CD14-positive monocyte (primary cell): ENCODE data around the gene NOL8. TPM values are rescaled to one million over a fixed set of nuclear protein-coding genes. Genes with fewer than 3 reads are reported as not detected.

Experiments
- DNase-seq, 3 donors: peaks; one replicate each; pipeline ENCODE4 v3.0.0-alpha.2; 2011 to 2022
- H2AFZ ChIP-seq: 2 replicates; pipeline ENCODE4 v1.6.0; 2012; ENCODE audit warnings: mild to moderate bottlenecking, low read depth, low read length, inconsistent platforms; ENCODE audit not compliant: insufficient read depth, poor library complexity, severe bottlenecking
- H3K27ac ChIP-seq, 2 donors: 1 replicate in 1 of 2; 2 replicates in 1 of 2; pipeline ENCODE4 v1.5.1; 2012 to 2013; ENCODE audit warnings: low read length in 2 of 2, control low read depth in 1 of 2, inconsistent platforms in 1 of 2, low read depth in 1 of 2, mild to moderate bottlenecking in 1 of 2
- H3K27me3 ChIP-seq, 2 donors: one replicate each; pipeline versions ENCODE4 v1.6.0 to v1.6.1; 2011 to 2013; ENCODE audit warnings: low read length in 2 of 2; ENCODE audit not compliant: control insufficient read depth in 2 of 2, insufficient read depth in 2 of 2
- H3K36me3 ChIP-seq, 2 donors: replicated peaks in 1 of 2; 1 replicate in 1 of 2; 2 replicates in 1 of 2; pipeline versions ENCODE4 v1.5.1 to v1.6.1; 2012 to 2013; ENCODE audit warnings: low read length in 2 of 2, control low read depth in 1 of 2, inconsistent platforms in 1 of 2, mild to moderate bottlenecking in 1 of 2; ENCODE audit not compliant: insufficient read depth in 2 of 2, control insufficient read depth in 1 of 2
- H3K4me1 ChIP-seq, 2 donors: 1 replicate in 1 of 2; 2 replicates in 1 of 2; pipeline versions ENCODE4 v1.5.1 to v1.6.1; 2012 to 2013; ENCODE audit warnings: low read length in 2 of 2, control low read depth in 1 of 2, inconsistent platforms in 1 of 2, mild to moderate bottlenecking in 1 of 2, moderate library complexity in 1 of 2; ENCODE audit not compliant: insufficient read depth in 2 of 2, control insufficient read depth in 1 of 2
- H3K4me2 ChIP-seq: replicated peaks from 2 replicates; pipeline ENCODE3; 2012; ENCODE audit warnings: low read length, moderate library complexity, mild to moderate bottlenecking; ENCODE audit not compliant: poor library complexity, severe bottlenecking; ENCODE audit errors: extremely low read depth
- H3K4me3 ChIP-seq, 3 experiments: fragments of 200-600 bp in 1 of 3; sonication (generic) in 1 of 3; replicated peaks in 1 of 3; 1 replicate in 2 of 3; 2 replicates in 1 of 3; pipeline ENCODE4 v1.5.1; 2011 to 2013; ENCODE audit warnings: low read length in 3 of 3, mild to moderate bottlenecking in 3 of 3, control low read depth in 2 of 3, low read depth in 2 of 3, inconsistent platforms in 1 of 3, moderate library complexity in 1 of 3
- H3K79me2 ChIP-seq: 2 replicates; pipeline ENCODE4 v1.6.0; 2012; ENCODE audit warnings: mild to moderate bottlenecking, control low read depth, inconsistent platforms, low read length, moderate library complexity; ENCODE audit not compliant: insufficient read depth
- H3K9ac ChIP-seq: 2 replicates; pipeline ENCODE4 v1.6.0; 2017; ENCODE audit warnings: low read length, mild to moderate bottlenecking; ENCODE audit not compliant: insufficient read depth, poor library complexity, severe bottlenecking
- H3K9me3 ChIP-seq, 2 donors: replicated peaks in 1 of 2; 1 replicate in 1 of 2; 2 replicates in 1 of 2; pipeline versions ENCODE4 v1.5.1 to v1.6.1; 2012 to 2013; ENCODE audit warnings: low read length in 2 of 2, control low read depth in 1 of 2; ENCODE audit not compliant: control insufficient read depth in 1 of 2, insufficient read depth in 1 of 2
- H4K20me1 ChIP-seq: 2 replicates; pipeline ENCODE4 v1.6.0; 2012; ENCODE audit warnings: mild to moderate bottlenecking, low read length, control low read depth, moderate library complexity; ENCODE audit not compliant: insufficient read depth
- H3K27ac Mint-ChIP-seq, 7 donors: one replicate each; pipeline ENCODE4 v1.8.0; 2020; ENCODE audit warnings: mild to moderate bottlenecking in 7 of 7, mixed read lengths in 7 of 7, moderate library complexity in 6 of 7, inconsistent platforms in 2 of 7
- H3K27me3 Mint-ChIP-seq, 3 donors: one replicate each; pipeline ENCODE4 v1.8.0; 2021 to 2022; ENCODE audit warnings: low read depth in 3 of 3, mild to moderate bottlenecking in 3 of 3, mixed read lengths in 3 of 3, moderate library complexity in 3 of 3, inconsistent platforms in 1 of 3
- H3K36me3 Mint-ChIP-seq, 2 donors: one replicate each; pipeline ENCODE4 v1.8.0; 2020; ENCODE audit warnings: mixed read lengths in 2 of 2, inconsistent platforms in 1 of 2, mild to moderate bottlenecking in 1 of 2
- H3K4me1 Mint-ChIP-seq: one replicate; pipeline ENCODE4 v1.8.0; 2020; ENCODE audit warnings: mild to moderate bottlenecking, mixed read lengths
- H3K4me3 Mint-ChIP-seq, 2 donors: one replicate each; pipeline ENCODE4 v1.8.0; 2020; ENCODE audit warnings: mild to moderate bottlenecking in 2 of 2, mixed read lengths in 2 of 2, moderate library complexity in 1 of 2
- H3K9me3 Mint-ChIP-seq, 7 donors: one replicate each; pipeline ENCODE4 v1.8.0; 2020 to 2022; ENCODE audit warnings: mixed read lengths in 7 of 7, mild to moderate bottlenecking in 6 of 7, moderate library complexity in 6 of 7, inconsistent platforms in 2 of 7
- WGBS: methylation state at CpG from one replicate; pipeline ENCODE4 v1.1.5; 2013; ENCODE audit warnings: missing lambda C conversion rate; ENCODE audit not compliant: insufficient coverage; 5-methylcytosine and 5-hydroxymethylcytosine counted together
- intact Hi-C, 2 donors: fragments of 100-400 bp; cut with micrococcal nuclease; formaldehyde crosslinking; loops; one replicate each; pipeline versions ENCODE4 v1.15.0 to v1.15.1; 2023
- polyA plus RNA-seq, 3 donors: library from polyadenylated mRNA; depleted of rRNA in 1 of 3; unstranded in 2 of 3; stranded (reverse) in 1 of 3; fragments of 300-500 nt in 2 of 3; fragments of >200 nt in 1 of 3; fragmentation: Illumina TruSeq in 2 of 3; gene quantifications; 1 replicate in 2 of 3; 2 replicates in 1 of 3; pipeline ENCODE4 v1.2.3, GENCODE V29; 2012 to 2021
- TF ChIP-seq, protein P1 (sequence below): fragments of 200-600 bp; IDR thresholded peaks from one replicate; pipeline ENCODE4 v1.8.0; 2022; ENCODE audit warnings: antibody characterized with exemption, mild to moderate bottlenecking

Gene NOL8
- polyA plus RNA-seq, 3 donors = 2.9 to 22.0 (median 8.8) TPM

DNA sequence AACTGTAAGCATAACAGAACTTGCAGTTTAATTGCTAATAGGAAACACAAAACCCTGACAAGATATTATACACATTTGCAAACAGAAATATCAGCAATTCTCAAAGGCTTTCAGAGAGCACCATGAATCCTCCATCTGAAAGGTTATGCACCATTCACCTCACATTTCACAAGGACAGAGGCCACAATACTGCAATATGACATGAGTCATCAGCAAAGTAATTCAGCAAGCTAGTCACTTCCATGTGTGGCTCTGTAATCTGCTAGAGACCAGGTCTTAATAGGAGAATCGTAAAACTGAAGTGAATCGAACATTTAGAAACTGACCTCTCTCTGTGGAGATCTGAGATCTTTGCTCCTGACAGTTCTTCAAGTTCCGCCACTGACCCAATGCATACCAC is 60.0 kb downstream of the NOL8 start:
- Mint-ChIP-seq H3K9me3 (no peaks in the 10 kb centered on the region), H3K36me3 (peaks cover 88 to 89% of the 10 kb centered on the region in 2 donors), H3K4me1 (no peaks in the 10 kb centered on the region), H3K27ac (no peak overlapping the region), H3K27me3 (peaks cover 0 to 1% (median 0%) of the 10 kb centered on the region in 3 donors), H3K4me3 (no peak overlapping the region)
- no peak overlapping the region for H2AFZ ChIP-seq
- no peak overlapping the region for H3K9ac ChIP-seq
- H3K27me3 ChIP-seq = no peaks in the 10 kb centered on the region
- H3K4me2 ChIP-seq = no peak overlapping the region
- 80% methylated on average over 2 of the region's 3 CpGs for WGBS
- TF ChIP-seq, protein P1, sequence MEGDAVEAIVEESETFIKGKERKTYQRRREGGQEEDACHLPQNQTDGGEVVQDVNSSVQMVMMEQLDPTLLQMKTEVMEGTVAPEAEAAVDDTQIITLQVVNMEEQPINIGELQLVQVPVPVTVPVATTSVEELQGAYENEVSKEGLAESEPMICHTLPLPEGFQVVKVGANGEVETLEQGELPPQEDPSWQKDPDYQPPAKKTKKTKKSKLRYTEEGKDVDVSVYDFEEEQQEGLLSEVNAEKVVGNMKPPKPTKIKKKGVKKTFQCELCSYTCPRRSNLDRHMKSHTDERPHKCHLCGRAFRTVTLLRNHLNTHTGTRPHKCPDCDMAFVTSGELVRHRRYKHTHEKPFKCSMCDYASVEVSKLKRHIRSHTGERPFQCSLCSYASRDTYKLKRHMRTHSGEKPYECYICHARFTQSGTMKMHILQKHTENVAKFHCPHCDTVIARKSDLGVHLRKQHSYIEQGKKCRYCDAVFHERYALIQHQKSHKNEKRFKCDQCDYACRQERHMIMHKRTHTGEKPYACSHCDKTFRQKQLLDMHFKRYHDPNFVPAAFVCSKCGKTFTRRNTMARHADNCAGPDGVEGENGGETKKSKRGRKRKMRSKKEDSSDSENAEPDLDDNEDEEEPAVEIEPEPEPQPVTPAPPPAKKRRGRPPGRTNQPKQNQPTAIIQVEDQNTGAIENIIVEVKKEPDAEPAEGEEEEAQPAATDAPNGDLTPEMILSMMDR = no peak
- H3K9me3 ChIP-seq = no peaks in the 10 kb centered on the region
- H3K4me1 ChIP-seq = no peaks in the 10 kb centered on the region
- H3K27ac ChIP-seq = no peak overlapping the region
- intact Hi-C loops = no loop called here
- peaks cover 92 to 100% of the 10 kb centered on the region in 2 donors for H3K36me3 ChIP-seq
- H4K20me1 ChIP-seq = no peaks in the 10 kb centered on the region
- H3K4me3 ChIP-seq = no peak overlapping the region
- DNase-seq = no peak
- no peaks in the 10 kb centered on the region for H3K79me2 ChIP-seq

DNA sequence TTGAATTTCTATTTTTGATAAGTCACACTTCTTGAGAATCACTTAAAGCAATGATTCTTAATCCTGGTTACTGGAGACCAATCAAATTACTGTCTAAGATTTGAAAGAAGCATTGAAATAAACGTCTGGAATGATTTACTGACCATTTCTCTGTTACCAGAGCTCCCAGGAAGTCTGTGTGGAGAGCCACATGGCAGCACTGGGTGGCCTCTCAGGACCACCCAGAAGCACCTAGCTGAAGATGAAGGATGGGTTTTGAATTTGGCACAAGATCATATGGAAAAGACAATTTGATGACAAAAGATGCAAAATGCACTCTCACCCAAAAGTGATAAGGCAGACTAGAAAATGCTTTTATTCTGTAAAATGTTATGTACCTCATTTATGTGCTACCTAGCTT is 62.0 kb downstream of the NOL8 start:
- Histone ChIP-seq H2AFZ (no peak overlapping the region), H3K4me3 (no peak overlapping the region), H3K4me1 (no peaks in the 10 kb centered on the region), H3K36me3 (peaks cover 92 to 100% of the 10 kb centered on the region in 2 donors), H3K27ac (no peak overlapping the region), H3K27me3 (no peaks in the 10 kb centered on the region), H4K20me1 (no peaks in the 10 kb centered on the region), H3K9ac (no peak overlapping the region), H3K4me2 (no peak overlapping the region), H3K9me3 (no peaks in the 10 kb centered on the region), H3K79me2 (no peaks in the 10 kb centered on the region)
- intact Hi-C loops = no loop called here
- Mint-ChIP-seq H3K9me3 (no peaks in the 10 kb centered on the region), H3K4me1 (no peaks in the 10 kb centered on the region), H3K36me3 (peaks cover 89 to 90% of the 10 kb centered on the region in 2 donors), H3K4me3 (no peak overlapping the region), H3K27ac (peak overlapping the region in 1 of 7 donors; percentile 8), H3K27me3 (peaks cover 0 to 2% (median 0%) of the 10 kb centered on the region in 3 donors)
- DNase-seq = no peak
- WGBS = no CpG with 5 or more reads among the region's 1 CpG
- TF ChIP-seq, protein P1 = no peak
